GM21619 (cell line): ENCODE measurements around the gene DDTL.
"Not testable (repeated sequence)": the region's sequence is repeated elsewhere in the genome, so short reads cannot be mapped to it uniquely, and the experiment has no call there.

ENCODE experiments used
- ATAC-seq: cut with Tn5 transposase; IDR thresholded peaks from one replicate; pipeline ENCODE4 v1.9.1; 2021; ENCODE audit not compliant: unreplicated experiment

DDTL gene

DNA sequence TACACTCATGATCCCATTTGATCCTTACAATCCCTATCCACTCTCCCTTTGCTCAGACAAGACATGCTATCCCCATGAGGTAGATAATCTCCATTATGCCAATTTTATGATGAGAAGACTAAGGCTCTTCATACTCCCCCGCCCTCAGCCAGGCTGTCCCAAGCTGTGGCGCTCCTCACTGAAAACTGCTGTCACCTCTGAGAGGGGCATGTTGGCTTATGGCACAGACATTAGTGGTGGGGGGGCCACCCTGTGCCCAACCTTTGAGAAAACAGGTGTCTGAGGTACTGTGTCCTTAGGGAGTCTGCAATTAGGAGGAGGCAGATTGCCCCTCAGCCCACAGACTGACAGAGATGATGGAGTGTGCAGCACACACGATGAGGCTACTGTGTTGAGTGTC, 2.4 kb downstream of the DDTL start:
- no peak for ATAC-seq

DNA sequence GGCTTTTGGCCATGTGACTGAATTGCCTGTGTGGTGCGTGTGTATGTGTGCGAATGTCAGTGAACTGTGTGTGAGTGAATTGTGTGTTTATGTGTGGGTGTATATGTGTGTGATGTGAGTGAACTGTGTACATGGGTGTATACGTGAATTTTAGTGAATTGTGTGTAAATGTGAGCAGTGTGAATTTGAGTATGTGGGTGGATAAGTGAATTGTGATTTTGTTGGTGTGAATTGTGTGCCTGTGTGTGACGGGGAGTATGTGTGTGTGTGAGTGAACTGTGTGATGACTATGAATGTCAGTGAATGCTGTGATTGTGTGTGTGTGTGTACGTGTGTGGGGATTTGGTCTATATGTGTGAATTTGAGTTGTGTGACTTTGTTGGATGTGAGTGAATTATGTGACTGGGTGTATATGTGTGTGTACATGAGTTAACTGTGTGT, 3.5 kb downstream of the DDTL start:
- no peak for ATAC-seq

DNA sequence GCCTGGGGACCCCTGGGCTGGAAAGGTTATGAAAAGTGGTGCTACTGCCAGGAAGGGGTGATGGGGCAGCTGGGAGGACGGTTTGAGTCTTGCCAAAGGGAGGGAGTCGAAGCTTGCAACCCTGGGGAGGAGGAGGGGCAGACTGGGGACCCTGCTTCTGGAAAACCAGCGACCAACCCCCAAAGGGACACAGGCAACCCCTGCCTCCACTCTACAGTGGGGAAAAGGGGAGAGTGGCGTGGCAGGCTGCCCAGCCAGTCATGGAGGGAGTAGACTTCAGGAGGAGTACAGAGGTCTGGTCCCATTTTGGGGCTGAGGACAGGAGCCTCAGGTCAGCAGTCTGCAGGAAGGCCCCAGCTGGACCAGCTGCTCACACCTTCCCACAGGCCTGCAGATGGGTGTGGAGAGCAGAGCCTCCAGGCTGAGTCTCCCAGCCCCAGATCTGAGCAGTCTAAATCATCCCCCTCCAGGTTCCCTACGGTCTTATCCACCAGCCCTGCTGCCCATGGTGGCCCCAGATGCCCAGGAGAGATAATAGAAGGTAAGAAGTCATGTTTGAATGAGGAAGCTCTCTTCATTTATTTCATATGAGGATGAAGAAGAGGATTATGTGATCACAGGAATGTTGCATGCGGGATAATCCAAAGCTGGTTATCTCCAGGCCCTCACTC, 4.3 kb downstream of the DDTL start:
- ATAC-seq: no peak

DNA sequence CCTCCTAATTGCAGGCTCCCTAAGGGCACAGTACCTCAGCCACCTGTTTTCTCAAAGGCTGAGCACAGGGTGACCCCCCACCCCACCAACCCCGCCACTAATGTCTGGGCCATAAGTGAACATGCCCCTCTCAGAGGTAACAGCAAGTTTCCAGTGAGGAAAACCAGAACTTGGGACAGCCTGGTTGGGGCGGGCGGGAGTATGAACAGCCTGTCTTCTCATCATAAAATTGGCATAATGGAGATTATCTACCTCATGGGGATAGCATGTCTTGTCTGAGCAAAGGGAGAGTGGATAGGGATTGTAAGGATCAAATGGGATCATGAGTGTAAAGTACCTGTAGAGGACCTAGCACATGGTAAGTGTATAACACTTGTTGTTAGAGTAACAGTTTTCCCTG, 5.2 kb downstream of the DDTL start:
- ATAC-seq: not testable (repeated sequence)

DNA sequence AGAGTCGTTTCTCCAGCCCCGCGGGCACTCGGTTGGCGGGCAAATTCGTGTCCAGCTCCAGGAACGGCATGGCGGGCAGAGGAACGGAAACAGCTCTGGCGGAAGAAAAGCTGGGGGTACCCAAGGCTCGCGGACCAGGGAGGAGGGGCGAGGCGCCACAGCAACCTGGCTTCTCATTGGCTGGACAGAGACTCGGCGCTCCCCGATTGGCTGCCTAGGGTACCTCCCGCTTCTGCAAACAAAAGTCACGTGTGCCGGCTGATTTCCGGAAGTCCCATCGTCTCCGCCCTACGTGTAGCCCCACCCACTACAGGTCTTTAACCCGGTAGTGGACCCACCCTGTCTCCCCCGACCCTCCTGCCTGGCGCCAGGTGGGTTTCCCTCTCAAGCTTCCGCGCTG, 7.7 kb downstream of the DDTL start, which contains the start of gene DDT:
TSS of gene DDT (minus strand) at position 97 of the 400 bp plus-strand sequence. CDS start at position 70, 27 bp downstream.
- peak; percentile 82 for ATAC-seq

DNA sequence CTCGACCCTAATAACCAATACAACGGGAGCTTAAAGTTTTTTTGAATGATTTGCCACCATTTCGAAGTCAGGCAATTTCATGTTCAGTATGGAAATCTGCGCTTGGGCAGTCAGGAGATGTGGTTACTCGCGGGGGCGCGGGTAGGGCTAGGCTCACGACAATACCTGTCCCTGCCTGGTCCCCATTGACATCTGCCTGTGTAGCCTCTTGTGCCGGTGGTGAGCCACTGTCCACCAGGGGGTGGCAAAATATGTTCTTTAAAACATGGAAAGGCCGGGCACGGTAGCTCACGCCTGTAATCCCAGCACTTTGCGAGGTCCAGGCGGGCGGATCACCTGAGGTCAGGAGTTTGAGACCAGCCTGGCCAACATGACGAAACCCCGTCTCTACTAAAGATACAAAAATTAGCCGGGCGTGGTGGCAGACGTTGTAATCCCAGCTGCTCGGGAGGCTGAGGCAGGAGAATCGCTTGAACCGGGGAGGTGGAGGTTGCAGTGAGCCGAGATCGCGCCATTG, 8.2 kb downstream of the DDTL start:
- ATAC-seq: peak; percentile 24

DNA sequence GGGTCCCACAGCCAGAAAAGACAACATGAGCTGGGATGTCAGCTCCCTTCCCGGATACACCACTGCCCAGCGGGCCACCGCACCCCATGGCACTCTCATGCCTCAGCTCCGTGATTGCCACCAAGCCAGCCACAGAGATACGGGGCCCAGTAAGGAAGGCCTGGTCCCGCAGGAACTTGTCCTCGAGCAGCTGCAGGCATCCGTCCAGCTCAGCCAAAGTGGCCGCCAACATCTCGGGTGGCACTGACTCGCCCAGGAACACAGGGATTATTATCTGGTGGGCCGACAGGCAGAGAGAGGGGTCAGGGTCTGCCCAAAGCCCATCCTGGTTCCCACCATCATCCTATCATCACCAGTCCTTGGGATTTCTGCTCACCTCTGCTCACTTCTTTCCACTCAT, 10.6 kb downstream of the DDTL start:
- not testable (repeated sequence) for ATAC-seq

DNA sequence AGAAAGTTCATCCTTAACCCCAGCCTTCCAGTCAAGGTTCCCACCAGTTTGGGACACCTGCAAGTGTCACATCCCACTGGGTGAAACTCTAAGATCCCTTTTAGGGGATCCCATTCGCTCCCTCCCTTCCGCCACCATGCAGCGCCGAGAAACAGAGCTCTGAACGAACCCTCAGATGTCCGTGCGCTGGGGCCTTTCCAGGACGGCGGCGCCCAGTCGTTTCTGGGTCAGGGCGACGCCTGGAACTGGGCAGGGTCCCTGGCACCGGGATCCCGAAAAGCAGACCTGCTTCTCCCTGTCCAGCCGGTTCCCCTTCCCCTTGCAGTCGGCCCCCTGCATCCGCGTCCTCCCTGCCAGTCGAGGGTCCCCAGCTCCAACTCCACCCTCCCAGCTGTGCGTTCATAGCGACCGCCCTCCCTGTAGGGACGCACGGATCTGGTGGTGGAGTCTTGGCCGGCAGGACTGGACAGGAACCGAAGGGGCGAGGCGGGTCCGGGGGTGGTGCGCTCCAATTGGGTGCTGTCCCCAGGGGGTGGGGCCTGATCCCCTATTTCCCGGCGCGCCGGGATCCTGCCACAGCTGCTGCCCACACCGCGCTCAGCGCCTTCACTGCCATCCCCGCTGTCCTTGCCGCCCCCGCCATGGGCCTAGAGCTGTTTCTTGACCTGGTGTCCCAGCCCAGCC, 13.0 kb downstream of the DDTL start, which contains the start of gene GSTT2:
TSS of gene GSTT2 (plus strand) at position 578 of the 684 bp plus-strand sequence.
- ATAC-seq: not testable (repeated sequence)

DNA sequence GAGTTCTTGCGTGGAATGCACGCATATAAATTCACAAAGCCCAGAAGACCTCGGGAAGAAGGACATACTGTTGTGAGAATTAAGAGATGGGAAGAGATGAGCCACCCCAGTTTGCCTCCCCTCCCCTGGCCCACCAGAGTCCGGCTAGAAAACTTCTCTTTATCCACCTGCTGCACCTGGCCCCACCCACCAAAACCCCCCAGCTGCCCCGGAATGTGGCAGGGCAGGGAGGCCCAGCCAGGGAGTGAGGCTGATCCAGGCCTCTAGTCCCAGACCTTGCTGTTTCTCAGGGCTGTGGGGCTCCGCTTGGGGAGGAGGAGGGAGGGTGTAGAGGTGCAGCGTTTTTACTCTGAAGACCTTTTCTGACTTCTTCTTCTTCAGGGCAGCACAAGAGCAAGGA, 13.9 kb downstream of the DDTL start:
- ATAC-seq: not testable (repeated sequence)

DNA sequence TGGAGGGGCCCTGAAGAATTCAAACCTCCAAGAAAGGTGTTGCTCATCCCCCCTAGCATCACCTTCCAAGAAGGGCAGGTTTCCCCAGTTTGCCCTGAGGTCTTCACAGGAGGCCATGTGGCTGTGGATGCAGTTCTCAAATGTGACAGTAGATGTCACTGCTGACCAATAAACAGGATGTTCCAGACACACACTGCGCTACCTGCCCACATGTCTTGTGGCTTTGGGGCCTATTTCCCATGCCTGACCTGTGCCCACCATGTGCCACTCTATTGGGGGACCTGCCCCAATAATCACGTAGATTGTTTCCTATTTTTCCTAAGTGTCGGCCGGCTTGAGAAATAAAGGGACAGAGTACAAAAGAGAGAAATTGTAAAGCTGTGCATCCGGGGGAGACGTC, 17.7 kb downstream of the DDTL start:
- no peak for ATAC-seq

DNA sequence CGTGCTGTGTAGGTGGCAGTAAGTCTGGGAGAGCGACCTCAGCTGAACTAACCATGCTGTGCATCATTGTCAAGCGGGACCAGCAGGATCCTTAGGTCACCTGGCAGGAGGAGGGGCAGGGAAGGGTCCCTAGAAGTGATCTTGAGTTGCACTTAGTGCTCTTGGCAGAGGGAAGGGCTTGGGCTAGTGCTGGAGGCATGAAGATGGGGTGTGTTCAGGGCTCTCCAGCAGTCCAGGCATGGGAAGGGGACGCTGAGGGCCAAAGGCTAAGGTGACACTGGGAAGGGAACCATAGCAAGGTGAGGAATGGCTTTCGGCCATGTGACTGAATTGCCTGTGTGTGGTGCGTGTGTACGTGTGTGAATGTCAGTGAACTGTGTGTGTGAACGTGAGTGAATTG, 19.4 kb downstream of the DDTL start:
- not testable (repeated sequence) for ATAC-seq

DNA sequence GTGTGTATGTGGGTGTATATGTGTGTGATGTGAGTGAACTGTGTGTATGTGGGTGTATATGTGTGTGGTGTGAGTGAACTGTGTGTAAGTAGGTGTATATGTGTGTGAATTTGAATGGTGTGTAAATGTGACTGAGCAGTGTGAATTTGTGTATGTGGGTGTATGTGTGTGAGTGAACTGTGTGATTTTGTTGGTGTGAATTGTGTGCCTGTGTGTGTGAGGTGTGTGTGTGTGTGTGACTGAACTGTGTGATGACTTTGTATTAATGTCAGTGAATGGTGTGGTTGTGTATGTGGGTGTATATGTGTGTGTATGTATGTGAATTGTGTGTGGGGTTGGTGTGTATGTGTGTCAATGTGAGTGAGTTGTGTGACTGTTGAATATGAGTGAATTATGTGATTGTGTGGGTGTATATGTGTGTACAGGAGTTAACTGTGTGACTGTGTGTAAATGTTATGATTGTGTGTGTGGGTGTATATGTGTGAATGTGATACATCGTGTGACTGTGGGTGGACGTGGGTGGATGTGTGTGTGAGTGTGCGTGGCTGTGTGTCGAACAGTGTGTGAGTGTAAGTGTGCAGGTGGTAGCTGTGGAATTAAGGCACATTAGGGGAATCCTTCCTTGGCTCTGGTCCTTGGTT, 20.0 kb downstream of the DDTL start:
- ATAC-seq: not testable (repeated sequence)

DNA sequence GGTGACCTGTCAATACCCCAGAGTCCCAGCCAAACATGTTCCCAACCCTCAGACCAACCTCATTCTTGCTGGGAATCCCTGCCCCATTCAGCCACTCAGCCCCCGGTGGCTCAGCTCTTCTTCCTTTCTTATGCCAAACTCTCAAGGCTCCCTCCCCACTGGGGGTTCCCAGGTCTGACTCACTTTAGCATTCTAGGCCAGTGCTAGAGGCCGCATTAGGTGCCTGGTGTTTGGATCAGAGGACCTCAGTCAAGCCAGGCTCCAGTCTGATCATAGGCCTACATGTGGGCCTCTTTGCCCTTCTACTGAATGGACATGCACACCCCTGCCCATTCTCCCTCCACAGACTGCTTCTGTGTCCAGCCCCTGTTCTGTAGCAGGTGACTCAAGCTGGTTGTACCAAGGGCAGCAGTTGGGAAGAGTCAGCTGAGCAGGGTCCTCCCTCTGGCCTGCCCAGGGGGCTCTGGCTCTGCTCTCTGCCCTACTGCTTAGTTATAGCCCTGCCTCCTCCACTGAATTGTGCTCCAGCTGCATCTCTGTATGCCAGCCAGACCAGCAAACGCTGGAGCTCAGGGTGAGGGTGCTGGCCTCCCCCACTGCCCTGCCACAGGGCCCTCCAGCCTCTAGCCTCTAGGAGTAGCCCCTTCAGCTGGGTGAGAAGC, 23.0 kb downstream of the DDTL start:
- not testable (repeated sequence) for ATAC-seq

DNA sequence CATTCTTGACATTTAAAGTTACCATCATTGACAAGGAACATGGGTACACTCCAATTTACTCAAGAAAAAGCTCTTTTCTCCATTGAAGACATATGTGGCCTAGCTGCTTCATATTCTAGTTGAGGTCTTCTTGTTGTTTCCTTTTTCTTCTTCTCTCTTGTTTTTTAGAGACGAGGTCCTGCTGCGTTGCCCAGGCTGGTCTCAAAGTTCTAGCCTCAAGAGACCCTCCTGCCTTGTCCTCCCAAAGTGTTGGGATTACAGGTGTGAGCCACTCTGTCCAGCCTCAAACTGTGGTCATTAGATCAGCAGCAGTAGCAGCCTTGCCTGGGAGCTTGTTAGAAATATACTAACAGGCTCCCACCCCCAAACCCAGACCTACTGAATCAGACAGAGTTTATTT, 26.4 kb downstream of the DDTL start:
- not testable (repeated sequence) for ATAC-seq

DNA sequence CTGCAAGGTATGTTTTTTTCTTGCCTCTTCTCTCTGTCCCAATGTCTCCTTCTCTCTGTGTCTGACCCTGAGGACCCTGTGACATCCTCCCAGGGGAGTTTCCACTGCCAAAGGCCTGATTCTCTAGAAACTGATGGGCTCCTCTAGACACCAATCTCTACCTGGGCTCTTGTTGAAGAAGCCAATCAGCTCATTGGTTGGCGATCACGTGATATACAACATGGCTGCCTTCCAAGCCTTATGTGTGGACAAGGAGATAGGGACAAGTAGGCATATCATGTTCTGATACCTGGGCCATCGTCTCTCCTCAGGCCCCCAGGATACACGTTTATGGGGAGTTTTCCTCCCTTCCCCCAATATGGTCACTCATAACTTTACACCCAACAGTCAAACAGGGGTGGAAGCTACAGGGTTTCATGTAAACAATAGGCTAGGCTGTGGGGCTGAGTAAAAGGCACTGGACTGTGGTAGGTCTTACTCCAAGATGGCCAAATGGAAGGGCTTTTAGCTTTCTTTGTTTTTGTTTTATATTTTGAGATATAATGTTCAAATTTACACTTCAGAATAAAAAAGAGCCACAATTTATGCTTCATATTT, 27.0 kb downstream of the DDTL start:
- ATAC-seq: not testable (repeated sequence)

DNA sequence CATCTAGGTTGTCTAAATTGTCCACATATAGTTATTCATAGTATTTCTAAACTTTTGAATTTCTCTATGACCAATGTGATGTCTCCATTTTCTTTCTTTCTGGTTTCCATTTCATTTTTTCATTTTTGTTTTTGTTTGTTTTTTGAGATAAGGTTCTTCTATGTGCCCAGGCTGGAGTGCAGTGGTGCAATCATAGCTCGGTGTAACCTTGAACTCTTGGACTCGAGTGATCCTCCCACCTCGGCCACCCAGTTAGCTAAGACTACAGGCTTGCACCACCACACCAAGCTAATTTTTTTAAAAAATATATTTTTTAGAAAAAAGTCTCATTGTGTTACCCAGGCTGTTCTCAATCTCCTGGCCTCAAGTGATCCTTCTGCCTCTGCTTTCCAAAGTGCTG, 30.4 kb downstream of the DDTL start:
- ATAC-seq: no peak

DNA sequence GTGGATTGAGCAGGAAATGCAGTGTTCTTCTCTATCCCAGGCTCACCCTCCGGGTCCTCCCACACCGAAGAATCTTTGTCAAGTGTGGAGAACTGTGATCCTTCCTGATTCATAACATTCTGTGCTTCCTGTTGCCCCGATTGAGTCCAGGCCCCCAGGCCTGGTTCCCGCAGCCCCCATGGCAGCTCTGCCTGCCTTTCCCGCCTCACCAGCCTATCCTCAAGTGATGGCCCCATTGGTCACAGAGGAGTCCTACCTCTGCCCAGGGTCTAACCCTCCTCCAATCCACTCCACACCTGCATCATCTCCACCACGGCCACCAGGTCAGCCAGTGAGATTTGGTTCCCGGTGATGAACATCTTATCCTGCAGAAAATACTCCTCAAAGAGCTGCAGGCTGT, 33.1 kb downstream of the DDTL start:
- not testable (repeated sequence) for ATAC-seq

DNA sequence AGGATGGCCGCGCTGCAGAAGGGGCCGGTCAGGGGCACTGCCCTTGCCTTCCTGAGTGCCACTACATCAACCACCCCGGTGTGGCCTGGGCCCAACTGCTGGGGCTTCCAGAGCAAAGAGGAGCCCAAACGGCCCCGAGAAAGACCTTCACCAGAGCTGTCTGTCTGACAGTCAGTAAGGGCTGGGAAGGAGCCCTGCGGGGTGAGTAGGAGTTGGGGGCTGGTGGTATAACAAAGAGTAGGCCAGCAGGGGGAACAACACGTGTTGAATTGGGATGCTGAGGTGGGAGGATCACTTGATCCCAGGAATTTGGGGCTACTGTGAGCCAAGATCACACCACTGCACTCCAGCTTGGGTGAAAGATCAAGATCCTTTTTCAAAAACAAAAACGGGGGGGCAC, 34.6 kb downstream of the DDTL start:
- no peak for ATAC-seq

DNA sequence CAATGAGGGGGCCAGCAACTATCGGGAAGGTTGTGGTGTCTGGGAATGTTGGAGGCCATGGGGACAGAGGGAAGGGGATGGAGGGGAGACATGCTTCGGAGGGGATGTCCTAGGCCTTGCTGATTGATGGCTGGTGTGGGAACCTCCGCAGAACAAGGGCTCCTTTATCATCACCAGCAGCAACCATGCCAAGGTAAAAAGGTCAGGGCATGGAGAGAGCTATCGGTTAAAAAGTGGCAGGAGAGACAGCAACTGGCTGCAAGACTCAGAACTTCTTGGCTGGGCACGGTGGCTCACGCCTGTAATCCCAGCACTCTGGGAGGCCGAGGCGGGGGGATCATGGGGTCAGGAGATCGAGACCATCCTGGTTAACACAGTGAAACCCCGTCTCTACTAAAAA, 35.6 kb downstream of the DDTL start:
- no peak for ATAC-seq

DNA sequence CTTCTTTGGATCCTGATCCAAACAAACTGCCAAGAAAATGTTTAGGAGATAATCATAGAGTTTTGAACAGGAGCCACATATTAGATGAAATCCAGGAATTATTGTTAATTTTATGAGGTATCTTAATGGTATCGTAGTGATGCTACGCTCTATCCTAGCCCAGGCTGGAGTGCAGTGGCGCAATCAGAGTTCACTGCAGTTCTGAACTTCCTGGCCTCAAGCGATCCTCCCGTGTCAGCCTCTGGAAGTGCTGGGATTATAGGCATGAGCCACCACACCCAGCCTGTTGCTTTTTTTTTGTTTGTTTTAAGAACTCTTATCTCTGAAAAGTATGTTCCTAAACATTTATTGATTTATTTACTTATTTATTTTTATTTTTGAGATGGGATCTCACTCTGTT, 36.2 kb downstream of the DDTL start:
- ATAC-seq: no peak

DNA sequence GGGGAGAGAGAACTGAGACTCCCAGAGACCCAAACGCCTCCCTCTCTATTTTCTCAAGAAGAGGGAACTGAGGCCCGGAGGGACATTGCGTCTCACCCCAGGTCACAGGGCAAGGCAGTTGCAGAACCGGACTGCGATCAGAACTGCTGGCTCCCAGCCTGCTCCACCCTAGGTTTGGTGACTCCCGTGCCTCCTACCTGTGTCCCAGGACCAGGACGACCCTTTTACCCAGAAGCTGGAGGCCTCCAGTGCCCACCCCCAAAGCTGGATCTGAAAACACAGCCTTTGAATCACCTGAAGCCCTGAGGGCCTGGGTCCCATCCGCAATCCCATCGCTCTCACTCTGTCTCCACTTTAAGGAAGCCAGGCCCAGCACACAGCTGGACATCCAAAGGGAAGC, 37.2 kb downstream of the DDTL start:
- no peak for ATAC-seq
